ENCODE measurements around the gene COL5A2. TPM values are rescaled to one million over a fixed set of nuclear protein-coding genes. Genes with fewer than 3 reads are reported as not detected.

The COL5A2 gene
- total and polyA plus RNA-seq, 10 of the 15 experiments (the other 5 are each of a cell fraction or from before 2014, with no cell fraction given) = 0.04 to 0.85 (median 0.39) TPM

GRCh38 chr2:189104934-189105333 is 74.6 kb downstream of the COL5A2 start (continued):
- TF ChIP-seq, protein P1, sequence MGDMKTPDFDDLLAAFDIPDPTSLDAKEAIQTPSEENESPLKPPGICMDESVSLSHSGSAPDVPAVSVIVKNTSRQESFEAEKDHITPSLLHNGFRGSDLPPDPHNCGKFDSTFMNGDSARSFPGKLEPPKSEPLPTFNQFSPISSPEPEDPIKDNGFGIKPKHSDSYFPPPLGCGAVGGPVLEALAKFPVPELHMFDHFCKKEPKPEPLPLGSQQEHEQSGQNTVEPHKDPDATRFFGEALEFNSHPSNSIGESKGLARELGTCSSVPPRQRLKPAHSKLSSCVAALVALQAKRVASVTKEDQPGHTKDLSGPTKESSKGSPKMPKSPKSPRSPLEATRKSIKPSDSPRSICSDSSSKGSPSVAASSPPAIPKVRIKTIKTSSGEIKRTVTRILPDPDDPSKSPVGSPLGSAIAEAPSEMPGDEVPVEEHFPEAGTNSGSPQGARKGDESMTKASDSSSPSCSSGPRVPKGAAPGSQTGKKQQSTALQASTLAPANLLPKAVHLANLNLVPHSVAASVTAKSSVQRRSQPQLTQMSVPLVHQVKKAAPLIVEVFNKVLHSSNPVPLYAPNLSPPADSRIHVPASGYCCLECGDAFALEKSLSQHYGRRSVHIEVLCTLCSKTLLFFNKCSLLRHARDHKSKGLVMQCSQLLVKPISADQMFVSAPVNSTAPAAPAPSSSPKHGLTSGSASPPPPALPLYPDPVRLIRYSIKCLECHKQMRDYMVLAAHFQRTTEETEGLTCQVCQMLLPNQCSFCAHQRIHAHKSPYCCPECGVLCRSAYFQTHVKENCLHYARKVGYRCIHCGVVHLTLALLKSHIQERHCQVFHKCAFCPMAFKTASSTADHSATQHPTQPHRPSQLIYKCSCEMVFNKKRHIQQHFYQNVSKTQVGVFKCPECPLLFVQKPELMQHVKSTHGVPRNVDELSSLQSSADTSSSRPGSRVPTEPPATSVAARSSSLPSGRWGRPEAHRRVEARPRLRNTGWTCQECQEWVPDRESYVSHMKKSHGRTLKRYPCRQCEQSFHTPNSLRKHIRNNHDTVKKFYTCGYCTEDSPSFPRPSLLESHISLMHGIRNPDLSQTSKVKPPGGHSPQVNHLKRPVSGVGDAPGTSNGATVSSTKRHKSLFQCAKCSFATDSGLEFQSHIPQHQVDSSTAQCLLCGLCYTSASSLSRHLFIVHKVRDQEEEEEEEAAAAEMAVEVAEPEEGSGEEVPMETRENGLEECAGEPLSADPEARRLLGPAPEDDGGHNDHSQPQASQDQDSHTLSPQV (IDR thresholded peaks at IDR 0.05) = no peak
- TF ChIP-seq ZBTB11 (CRISPR knock-in tag; IDR thresholded peaks at IDR 0.05) (no peak), RELB (IDR thresholded peaks at IDR 0.05; ENCODE audit: low read depth) (peak; percentile 29; the same call in 1 of the 2 replicates), CREM (IDR thresholded peaks at IDR 0.05; ENCODE audit: low read depth) (no peak), MTA2 (IDR thresholded peaks at IDR 0.05; ENCODE audit: low read depth) (peak; percentile 77), MYC (IDR thresholded peaks at IDR 0.05; ENCODE audit: insufficient read depth, insufficient read length, insufficient replicate concordance, low read length, severe bottlenecking) (no peak), TAF1 (IDR thresholded peaks at IDR 0.05; ENCODE audit: borderline replicate concordance, low read depth, low read length) (no peak), PML (IDR thresholded peaks at IDR 0.05; ENCODE audit: low read length) (no peak), LARP7 (IDR thresholded peaks at IDR 0.05) (no peak), CHD4 (IDR thresholded peaks at IDR 0.05) (no peak), NRF1 (conservative IDR thresholded peaks at IDR 0.05; ENCODE audit: low read depth, low read length) (no peak), MEF2B (IDR thresholded peaks at IDR 0.05; ENCODE audit: partially characterized antibody, poor library complexity, severe bottlenecking) (no peak), ATF7 (IDR thresholded peaks at IDR 0.05; ENCODE audit: low read depth) (peak; percentile 63), NFIC (IDR thresholded peaks at IDR 0.05; ENCODE audit: low read depth, low read length) (no peak), ZNF207 (IDR thresholded peaks at IDR 0.05; ENCODE audit: borderline replicate concordance) (no peak), ZNF24 (IDR thresholded peaks at IDR 0.05) (no peak), POU2F2 (IDR thresholded peaks at IDR 0.05; ENCODE audit: borderline replicate concordance, low read depth, low read length) (no peak)
- TF ChIP-seq, protein P2, sequence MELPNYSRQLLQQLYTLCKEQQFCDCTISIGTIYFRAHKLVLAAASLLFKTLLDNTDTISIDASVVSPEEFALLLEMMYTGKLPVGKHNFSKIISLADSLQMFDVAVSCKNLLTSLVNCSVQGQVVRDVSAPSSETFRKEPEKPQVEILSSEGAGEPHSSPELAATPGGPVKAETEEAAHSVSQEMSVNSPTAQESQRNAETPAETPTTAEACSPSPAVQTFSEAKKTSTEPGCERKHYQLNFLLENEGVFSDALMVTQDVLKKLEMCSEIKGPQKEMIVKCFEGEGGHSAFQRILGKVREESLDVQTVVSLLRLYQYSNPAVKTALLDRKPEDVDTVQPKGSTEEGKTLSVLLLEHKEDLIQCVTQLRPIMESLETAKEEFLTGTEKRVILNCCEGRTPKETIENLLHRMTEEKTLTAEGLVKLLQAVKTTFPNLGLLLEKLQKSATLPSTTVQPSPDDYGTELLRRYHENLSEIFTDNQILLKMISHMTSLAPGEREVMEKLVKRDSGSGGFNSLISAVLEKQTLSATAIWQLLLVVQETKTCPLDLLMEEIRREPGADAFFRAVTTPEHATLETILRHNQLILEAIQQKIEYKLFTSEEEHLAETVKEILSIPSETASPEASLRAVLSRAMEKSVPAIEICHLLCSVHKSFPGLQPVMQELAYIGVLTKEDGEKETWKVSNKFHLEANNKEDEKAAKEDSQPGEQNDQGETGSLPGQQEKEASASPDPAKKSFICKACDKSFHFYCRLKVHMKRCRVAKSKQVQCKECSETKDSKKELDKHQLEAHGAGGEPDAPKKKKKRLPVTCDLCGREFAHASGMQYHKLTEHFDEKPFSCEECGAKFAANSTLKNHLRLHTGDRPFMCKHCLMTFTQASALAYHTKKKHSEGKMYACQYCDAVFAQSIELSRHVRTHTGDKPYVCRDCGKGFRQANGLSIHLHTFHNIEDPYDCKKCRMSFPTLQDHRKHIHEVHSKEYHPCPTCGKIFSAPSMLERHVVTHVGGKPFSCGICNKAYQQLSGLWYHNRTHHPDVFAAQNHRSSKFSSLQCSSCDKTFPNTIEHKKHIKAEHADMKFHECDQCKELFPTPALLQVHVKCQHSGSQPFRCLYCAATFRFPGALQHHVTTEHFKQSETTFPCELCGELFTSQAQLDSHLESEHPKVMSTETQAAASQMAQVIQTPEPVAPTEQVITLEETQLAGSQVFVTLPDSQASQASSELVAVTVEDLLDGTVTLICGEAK (IDR thresholded peaks at IDR 0.05; ENCODE audit: borderline replicate concordance) = no peak

Data from GM12878 (cell line).